GM12878 (cell line): Measurements from ENCODE around the gene ASPDH. TPM values are rescaled to one million over a fixed set of nuclear protein-coding genes. Genes with fewer than 3 reads are reported as not detected.

Experiments
- ATAC-seq: fragments of 200-7000 bp; cut with Tn5 transposase; 3 replicates; pipeline ENCODE4 v1.9.1; 2020; ENCODE audit warnings: mild to moderate bottlenecking, moderate library complexity
- BruUV-seq: library from RNA; stranded (reverse); fragments of 400-500 nt; replicated peaks from 2 replicates; lab custom pipeline; 2021; lab: Mats Ljungman, UMichigan
- CTCF ChIA-PET: fragments of 300-600 bp; sonication (Branson Sonifier 250); formaldehyde crosslinking; extraction: SDS; loops from one replicate; lab custom pipeline; 2021; ENCODE audit warnings: inconsistent platforms; lab: Yijun Ruan, JAX
- POLR2A ChIA-PET: fragments of 350-600 bp; formaldehyde crosslinking; extraction: SDS; loops from one replicate; lab custom pipeline; 2021; ENCODE audit warnings: inconsistent platforms; lab: Charles Lee
- RAD21 ChIA-PET: fragments of 300-600 bp; sonication (Branson Sonifier 250); formaldehyde crosslinking; loops from one replicate; lab custom pipeline; 2023; ENCODE audit warnings: antibody characterized with exemption; ENCODE audit not compliant: unreplicated experiment; lab: Charles Lee
- SMC1A ChIA-PET: fragments of 300-600 bp; sonication (Branson Sonifier 250); formaldehyde crosslinking; loops from one replicate; lab custom pipeline; 2023; ENCODE audit not compliant: unreplicated experiment, uncharacterized antibody; lab: Charles Lee
- DNase-seq: peaks from one replicate; pipeline ENCODE4 v3.0.0-alpha.2; 2011; ENCODE audit warnings: low read depth, low spot score
- FAIRE-seq: peaks from 3 replicates; lab custom pipeline; 2011; peaks lifted over from hg19 to GRCh38; lab: Jason Lieb, UNC
- H2AFZ ChIP-seq: 2 replicates; pipeline ENCODE4 v1.6.0; 2011; ENCODE audit warnings: low read depth, low read length, control low read depth; ENCODE audit not compliant: control insufficient read depth
- H3K27ac ChIP-seq: 2 replicates; pipeline ENCODE4 v1.5.1; 2011; ENCODE audit warnings: control low read depth; ENCODE audit not compliant: control insufficient read depth, insufficient read depth
- H3K27me3 ChIP-seq, 2 experiments: replicated peaks in 1 of 2; 2 replicates each; pipeline versions ENCODE4 v1.6.0 to v1.6.1; 2011; ENCODE audit warnings: low read length in 1 of 2; ENCODE audit not compliant: control insufficient read depth in 2 of 2, insufficient read depth in 2 of 2
- H3K36me3 ChIP-seq, 2 experiments: 2 replicates each; pipeline ENCODE4 v1.5.1; 2011; ENCODE audit warnings: low read length in 1 of 2; ENCODE audit not compliant: control insufficient read depth in 2 of 2, insufficient read depth in 2 of 2
- H3K4me1 ChIP-seq: 2 replicates; pipeline ENCODE4 v1.6.1; 2011; ENCODE audit warnings: mild to moderate bottlenecking, low read length, moderate library complexity, mixed read lengths; ENCODE audit not compliant: control insufficient read depth, insufficient read depth
- H3K4me2 ChIP-seq: 2 replicates; pipeline ENCODE4 v1.6.0; 2011; ENCODE audit warnings: control low read depth; ENCODE audit not compliant: control insufficient read depth, insufficient read depth
- H3K4me3 ChIP-seq: fragments of 200-600 bp; sonication (generic); 2 replicates; pipeline ENCODE4 v1.5.1; 2016
- H3K79me2 ChIP-seq: 2 replicates; pipeline ENCODE4 v1.6.0; 2011; ENCODE audit warnings: low read length; ENCODE audit not compliant: control insufficient read depth, insufficient read depth
- H3K9ac ChIP-seq: 2 replicates; pipeline ENCODE4 v1.8.0; 2011; ENCODE audit warnings: low read length, control low read depth, mixed read lengths; ENCODE audit not compliant: control insufficient read depth, insufficient read depth
- H3K9me3 ChIP-seq: replicated peaks from 3 replicates; pipeline ENCODE4 v1.5.1; 2011; ENCODE audit warnings: mild to moderate bottlenecking, low read length; ENCODE audit not compliant: control insufficient read depth, insufficient read depth
- H4K20me1 ChIP-seq: 2 replicates; pipeline ENCODE4 v1.6.0; 2011; ENCODE audit not compliant: control insufficient read depth, insufficient read depth
- BCL11A ChIP-seq: IDR thresholded peaks from 2 replicates; pipeline ENCODE4 v1.6.1; 2011; ENCODE audit warnings: low read depth, low read length
- EED ChIP-seq: sonication (generic); IDR thresholded peaks from 2 replicates; pipeline ENCODE4 v1.6.1; 2016; ENCODE audit warnings: antibody characterized with exemption, low read depth
- ESRRA ChIP-seq: IDR thresholded peaks from 2 replicates; pipeline ENCODE4 v1.6.1; 2012; ENCODE audit warnings: mild to moderate bottlenecking, low read length, improper control_type of control experiment
- GABPA ChIP-seq: IDR thresholded peaks from 2 replicates; pipeline ENCODE4 v1.6.1; 2014; ENCODE audit warnings: antibody characterized with exemption, low read depth, mild to moderate bottlenecking, inconsistent platforms
- JUNB ChIP-seq: IDR thresholded peaks from 2 replicates; pipeline ENCODE4 v1.6.1; 2016; ENCODE audit warnings: antibody characterized with exemption, mild to moderate bottlenecking
- NRF1 ChIP-seq: conservative IDR thresholded peaks from 2 replicates; pipeline ENCODE4 v1.6.1; 2011; ENCODE audit warnings: mild to moderate bottlenecking, low read depth, low read length, improper control_type of control experiment
- SMAD5 ChIP-seq: IDR thresholded peaks from 2 replicates; pipeline ENCODE4 v1.6.1; 2016; ENCODE audit warnings: antibody characterized with exemption, low read depth
- TCF3 ChIP-seq: IDR thresholded peaks from 2 replicates; pipeline ENCODE4 v1.6.1; 2012; ENCODE audit warnings: low read depth, mild to moderate bottlenecking, low read length, borderline replicate concordance; ENCODE audit not compliant: insufficient read depth
- ZNF622 ChIP-seq: fragments of 450-650 bp; IDR thresholded peaks from 2 replicates; pipeline ENCODE4 v1.6.1; 2017; ENCODE audit warnings: mild to moderate bottlenecking, inconsistent platforms
- WGBS: methylation state at CpG from one replicate; pipeline ENCODE4 v1.1.6; 2016; ENCODE audit warnings: low lambda C conversion rate; ENCODE audit not compliant: insufficient replicate concordance, insufficient coverage; ENCODE audit errors: missing lambda C conversion rate; 5-methylcytosine and 5-hydroxymethylcytosine counted together
- in situ Hi-C: fragments of 300-500 bp; cut with MboI; formaldehyde crosslinking; loops from 9 replicates; pipeline ENCODE4 v1.14.3; 2018; ENCODE audit warnings: mixed read lengths
- intact Hi-C: fragments of 100-400 bp; cut with micrococcal nuclease; formaldehyde crosslinking; loops from one replicate; pipeline ENCODE4 v1.14.2; 2022; ENCODE audit not compliant: unreplicated experiment
- polyA plus RNA-seq, 11 experiments: library from polyadenylated mRNA; depleted of rRNA in 4 of 11; unstranded in 6 of 11; stranded (reverse) in 5 of 11; fragments of >200 nt; fragmentation: Nextera tagmentation in 4 of 11; fragmentation: Illumina TruSeq in 1 of 11; extraction: Ambion mirVana in 4 of 11; extraction: Trizol in 1 of 11; gene quantifications; 1 replicate in 1 of 11; 2 replicates in 10 of 11; pipeline versions ENCODE4 v1.2.1 to v1.2.3, GENCODE V29; 2011 to 2016; ENCODE audit warnings: inconsistent platforms in 2 of 11, missing spikeins in 2 of 11, low read depth in 1 of 11
- total RNA-seq, 4 experiments: library from RNA; depleted of rRNA in 3 of 4; stranded (reverse); fragments of >200 nt in 3 of 4; fragmentation: Illumina TruSeq in 1 of 4; extraction: Trizol in 1 of 4; gene quantifications; 2 replicates each; pipeline versions ENCODE4 v1.2.1 to v1.2.3, GENCODE V29; 2013 to 2021
- TF ChIP-seq, protein P1 (sequence below): IDR thresholded peaks from 2 replicates; pipeline ENCODE4 v1.6.1; 2011; ENCODE audit warnings: mild to moderate bottlenecking, low read depth, low read length, moderate library complexity; ENCODE audit not compliant: insufficient replicate concordance
- TF ChIP-seq, protein P2 (sequence below): fragments of 450-650 bp; IDR thresholded peaks from 2 replicates; pipeline ENCODE4 v1.6.1; 2017; ENCODE audit warnings: mild to moderate bottlenecking, moderate library complexity

Gene ASPDH
- total and polyA plus RNA-seq, 10 of the 15 experiments (the other 5 are each of a cell fraction or from before 2014, with no cell fraction given) = not detected

DNA sequence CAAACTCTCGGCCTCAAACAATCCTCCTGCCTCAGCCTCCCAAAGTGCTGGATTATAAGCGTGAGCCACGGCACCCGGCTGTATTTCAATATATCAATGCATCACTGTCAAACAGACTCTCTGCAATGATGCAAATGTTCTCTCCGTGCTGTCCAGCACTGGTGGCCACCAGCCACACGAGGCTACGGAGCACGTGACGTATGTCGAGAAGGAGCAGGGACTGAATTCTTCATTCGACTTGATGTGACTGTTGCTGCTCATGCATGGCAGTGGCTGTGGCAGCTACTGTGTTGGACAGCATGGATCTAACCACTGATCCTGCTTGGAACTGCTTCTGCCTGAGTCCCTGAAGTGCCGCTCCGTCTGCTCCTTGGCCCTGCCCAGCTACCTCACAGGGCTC is 44.7 kb upstream of the ASPDH start:
- no peak overlapping the region for H3K4me3 ChIP-seq
- no peaks in the 10 kb centered on the region for H3K9me3 ChIP-seq
- ChIA-PET RAD21 (no interaction called here), POLR2A (no interaction called here), CTCF (interaction anchor here (0.7 to 8.5 kb wide), 4 partner anchors 20 to 363 kb away, joined by 3 to 117 read pairs (median 3); no protein-coding TSS in a partner anchor), SMC1A (no interaction called here)
- H3K9ac ChIP-seq = no peak overlapping the region
- no peak overlapping the region for H3K4me2 ChIP-seq
- ATAC-seq (no peak), FAIRE-seq (no peak), DNase-seq (no peak)
- no peaks in the 10 kb centered on the region; the same call in 1 of the 2 replicates for H3K4me1 ChIP-seq
- intact Hi-C loops = no loop called here
- H3K79me2 ChIP-seq = no peaks in the 10 kb centered on the region
- no peak overlapping the region for H2AFZ ChIP-seq
- WGBS = 51% methylated on average over 13 of the region's 13 CpGs
- no peaks in the 10 kb centered on the region for H4K20me1 ChIP-seq
- no TSS peak for BruUV-seq
- TF ChIP-seq SMAD5 = no peak
- TF ChIP-seq, protein P1, sequence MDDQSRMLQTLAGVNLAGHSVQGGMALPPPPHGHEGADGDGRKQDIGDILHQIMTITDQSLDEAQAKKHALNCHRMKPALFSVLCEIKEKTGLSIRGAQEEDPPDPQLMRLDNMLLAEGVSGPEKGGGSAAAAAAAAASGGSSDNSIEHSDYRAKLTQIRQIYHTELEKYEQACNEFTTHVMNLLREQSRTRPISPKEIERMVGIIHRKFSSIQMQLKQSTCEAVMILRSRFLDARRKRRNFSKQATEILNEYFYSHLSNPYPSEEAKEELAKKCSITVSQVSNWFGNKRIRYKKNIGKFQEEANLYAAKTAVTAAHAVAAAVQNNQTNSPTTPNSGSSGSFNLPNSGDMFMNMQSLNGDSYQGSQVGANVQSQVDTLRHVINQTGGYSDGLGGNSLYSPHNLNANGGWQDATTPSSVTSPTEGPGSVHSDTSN = no peak
- no peak for TF ChIP-seq JUNB
- TF ChIP-seq EED = no peak
- TF ChIP-seq, protein P2, sequence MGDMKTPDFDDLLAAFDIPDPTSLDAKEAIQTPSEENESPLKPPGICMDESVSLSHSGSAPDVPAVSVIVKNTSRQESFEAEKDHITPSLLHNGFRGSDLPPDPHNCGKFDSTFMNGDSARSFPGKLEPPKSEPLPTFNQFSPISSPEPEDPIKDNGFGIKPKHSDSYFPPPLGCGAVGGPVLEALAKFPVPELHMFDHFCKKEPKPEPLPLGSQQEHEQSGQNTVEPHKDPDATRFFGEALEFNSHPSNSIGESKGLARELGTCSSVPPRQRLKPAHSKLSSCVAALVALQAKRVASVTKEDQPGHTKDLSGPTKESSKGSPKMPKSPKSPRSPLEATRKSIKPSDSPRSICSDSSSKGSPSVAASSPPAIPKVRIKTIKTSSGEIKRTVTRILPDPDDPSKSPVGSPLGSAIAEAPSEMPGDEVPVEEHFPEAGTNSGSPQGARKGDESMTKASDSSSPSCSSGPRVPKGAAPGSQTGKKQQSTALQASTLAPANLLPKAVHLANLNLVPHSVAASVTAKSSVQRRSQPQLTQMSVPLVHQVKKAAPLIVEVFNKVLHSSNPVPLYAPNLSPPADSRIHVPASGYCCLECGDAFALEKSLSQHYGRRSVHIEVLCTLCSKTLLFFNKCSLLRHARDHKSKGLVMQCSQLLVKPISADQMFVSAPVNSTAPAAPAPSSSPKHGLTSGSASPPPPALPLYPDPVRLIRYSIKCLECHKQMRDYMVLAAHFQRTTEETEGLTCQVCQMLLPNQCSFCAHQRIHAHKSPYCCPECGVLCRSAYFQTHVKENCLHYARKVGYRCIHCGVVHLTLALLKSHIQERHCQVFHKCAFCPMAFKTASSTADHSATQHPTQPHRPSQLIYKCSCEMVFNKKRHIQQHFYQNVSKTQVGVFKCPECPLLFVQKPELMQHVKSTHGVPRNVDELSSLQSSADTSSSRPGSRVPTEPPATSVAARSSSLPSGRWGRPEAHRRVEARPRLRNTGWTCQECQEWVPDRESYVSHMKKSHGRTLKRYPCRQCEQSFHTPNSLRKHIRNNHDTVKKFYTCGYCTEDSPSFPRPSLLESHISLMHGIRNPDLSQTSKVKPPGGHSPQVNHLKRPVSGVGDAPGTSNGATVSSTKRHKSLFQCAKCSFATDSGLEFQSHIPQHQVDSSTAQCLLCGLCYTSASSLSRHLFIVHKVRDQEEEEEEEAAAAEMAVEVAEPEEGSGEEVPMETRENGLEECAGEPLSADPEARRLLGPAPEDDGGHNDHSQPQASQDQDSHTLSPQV = no peak
- no peak for TF ChIP-seq ZNF622
- TF ChIP-seq NRF1 = no peak
- TF ChIP-seq TCF3 = no peak
- TF ChIP-seq BCL11A = no peak
- no peak for TF ChIP-seq GABPA
- no peak for TF ChIP-seq ESRRA
- no peak overlapping the region for H3K27ac ChIP-seq
- no peaks in the 10 kb centered on the region for H3K36me3 ChIP-seq
- H3K27me3 ChIP-seq = peaks cover 0 to 6% of the 10 kb centered on the region in 2 experiments; a peak in 3 of 4 replicates
- in situ Hi-C loops = no loop called here
